GM12872 (cell line): ENCODE results near the gene KLF3.

ENCODE experiments used
- TF ChIP-seq, protein P1 (sequence below): IDR thresholded peaks from 3 replicates; pipeline ENCODE4 v1.5.1; 2011; ENCODE audit warnings: low read depth, mild to moderate bottlenecking, low read length, moderate library complexity; ENCODE audit not compliant: insufficient read depth

Gene KLF3

DNA sequence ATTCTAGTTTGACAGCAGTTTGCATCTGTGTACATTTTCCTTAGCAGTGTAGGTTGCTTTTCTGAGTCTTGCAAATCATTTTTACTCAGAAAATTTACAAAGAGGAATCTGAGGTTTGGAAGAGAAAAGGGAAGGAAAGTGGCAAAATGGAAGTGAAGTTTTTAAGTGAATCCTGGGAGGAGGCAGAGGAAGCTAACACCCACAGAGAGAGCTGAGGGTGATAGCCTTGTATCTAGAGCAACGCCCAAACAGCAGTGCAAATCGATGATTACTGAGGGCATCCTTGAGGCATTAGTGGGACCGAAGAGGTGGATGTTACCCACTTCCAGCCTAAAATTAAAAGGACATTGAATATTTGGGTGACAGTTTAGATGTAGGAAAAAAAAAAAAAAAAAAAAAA, 31.8 kb downstream of the KLF3 start:
- TF ChIP-seq, protein P1, sequence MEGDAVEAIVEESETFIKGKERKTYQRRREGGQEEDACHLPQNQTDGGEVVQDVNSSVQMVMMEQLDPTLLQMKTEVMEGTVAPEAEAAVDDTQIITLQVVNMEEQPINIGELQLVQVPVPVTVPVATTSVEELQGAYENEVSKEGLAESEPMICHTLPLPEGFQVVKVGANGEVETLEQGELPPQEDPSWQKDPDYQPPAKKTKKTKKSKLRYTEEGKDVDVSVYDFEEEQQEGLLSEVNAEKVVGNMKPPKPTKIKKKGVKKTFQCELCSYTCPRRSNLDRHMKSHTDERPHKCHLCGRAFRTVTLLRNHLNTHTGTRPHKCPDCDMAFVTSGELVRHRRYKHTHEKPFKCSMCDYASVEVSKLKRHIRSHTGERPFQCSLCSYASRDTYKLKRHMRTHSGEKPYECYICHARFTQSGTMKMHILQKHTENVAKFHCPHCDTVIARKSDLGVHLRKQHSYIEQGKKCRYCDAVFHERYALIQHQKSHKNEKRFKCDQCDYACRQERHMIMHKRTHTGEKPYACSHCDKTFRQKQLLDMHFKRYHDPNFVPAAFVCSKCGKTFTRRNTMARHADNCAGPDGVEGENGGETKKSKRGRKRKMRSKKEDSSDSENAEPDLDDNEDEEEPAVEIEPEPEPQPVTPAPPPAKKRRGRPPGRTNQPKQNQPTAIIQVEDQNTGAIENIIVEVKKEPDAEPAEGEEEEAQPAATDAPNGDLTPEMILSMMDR, result no peak

DNA sequence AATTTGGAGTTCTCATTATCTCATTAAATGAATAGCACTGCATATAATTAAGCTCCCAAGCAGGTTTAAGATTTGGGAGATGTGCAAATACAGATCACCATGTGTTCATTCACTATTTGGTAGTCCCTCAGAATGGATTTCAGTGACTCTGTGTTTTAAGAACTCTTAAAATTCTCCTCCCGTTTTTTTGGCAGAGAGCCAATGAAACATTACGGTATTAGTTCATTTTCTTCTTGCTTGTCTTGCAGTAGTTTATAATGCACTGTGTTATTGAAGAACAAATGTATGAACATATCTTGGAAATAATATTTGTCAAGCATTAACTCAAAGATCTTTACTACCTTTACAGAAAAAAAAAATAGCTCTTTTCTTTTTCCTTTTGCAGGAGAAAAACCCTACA, 32.7 kb downstream of the KLF3 start:
- TF ChIP-seq, protein P1, result no peak

DNA sequence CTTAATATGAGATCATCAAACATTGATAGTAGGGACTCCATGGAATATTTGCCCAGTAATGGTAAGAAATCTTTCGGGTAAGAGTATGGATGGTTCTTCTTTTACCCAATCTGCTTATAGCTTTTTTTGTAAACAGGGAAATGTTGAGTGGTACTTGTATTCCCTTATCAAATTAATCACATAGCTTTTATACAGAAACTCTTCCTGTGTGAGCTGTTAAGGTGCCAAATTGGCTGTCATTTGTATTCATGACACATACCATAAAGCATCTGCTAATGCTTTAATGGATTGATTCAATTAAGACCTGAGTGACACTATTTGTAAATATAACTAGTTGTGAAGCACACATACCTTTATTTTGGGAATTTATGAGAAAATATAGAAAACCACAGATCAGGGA, 34.2 kb downstream of the KLF3 start:
- TF ChIP-seq, protein P1, result no peak

DNA sequence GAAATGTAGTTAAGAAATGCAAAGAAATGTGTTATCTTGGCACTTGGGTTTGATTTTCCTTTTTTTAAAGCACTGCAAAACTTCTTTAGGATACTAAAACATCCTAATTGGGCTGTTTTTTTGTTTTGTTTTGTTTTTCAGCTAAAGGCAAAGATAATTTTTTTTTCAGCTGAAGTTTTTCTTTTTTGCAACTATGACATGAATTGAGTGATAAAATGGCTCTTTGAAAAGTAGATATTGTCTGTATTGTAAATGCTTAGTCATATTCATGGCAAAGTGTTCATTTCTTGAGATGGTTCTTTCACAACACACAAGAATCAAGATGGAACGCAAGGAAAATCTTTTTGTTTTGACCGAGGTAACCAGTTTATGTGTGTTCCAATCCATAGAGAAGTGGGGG, 35.1 kb downstream of the KLF3 start:
- TF ChIP-seq, protein P1, result no peak

DNA sequence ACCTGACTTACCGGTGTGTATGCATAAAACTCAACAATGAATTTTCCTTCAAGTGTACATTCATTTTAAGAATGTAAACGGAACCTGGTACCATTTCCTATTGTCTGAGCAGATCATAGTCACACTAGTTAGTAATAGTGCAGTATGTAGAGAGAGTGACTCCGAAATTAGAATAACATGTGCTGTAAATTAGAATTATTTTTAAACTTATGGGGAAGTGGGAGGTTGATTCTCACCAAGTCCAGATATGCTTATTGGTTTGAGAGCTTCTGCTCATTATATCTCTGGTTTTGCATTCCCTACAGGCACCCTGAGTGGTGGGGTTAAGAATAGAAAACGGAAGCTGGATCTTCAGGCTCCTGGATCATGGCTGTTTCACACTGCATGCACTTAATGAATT, 39.6 kb downstream of the KLF3 start:
- TF ChIP-seq, protein P1, result no peak

DNA sequence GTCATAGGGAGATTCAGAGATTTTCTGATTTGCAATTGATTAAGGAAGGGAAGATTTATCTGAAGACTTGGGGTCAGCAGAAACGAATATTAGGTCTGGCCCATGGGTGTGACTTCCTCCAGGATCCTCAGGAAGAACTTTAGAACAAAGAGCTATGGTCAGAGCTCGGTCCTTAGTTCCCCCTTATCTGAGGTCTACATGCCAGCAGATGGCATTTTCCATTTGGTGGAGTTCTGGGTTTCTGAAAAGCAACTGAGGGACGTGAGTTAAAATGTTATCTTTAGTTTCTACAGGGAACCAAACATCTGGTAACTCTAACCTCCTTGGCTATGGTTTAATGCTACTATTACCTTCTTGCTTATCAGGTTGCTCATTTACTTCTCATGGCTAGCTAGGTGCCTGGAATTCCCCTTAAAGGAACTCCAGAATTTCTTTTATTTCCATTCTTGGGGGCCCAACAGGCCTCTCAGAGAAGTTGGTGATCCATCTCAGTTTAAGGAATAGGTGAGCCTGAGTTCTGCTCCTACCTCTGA, 40.7 kb downstream of the KLF3 start:
- TF ChIP-seq, protein P1, result no peak

DNA sequence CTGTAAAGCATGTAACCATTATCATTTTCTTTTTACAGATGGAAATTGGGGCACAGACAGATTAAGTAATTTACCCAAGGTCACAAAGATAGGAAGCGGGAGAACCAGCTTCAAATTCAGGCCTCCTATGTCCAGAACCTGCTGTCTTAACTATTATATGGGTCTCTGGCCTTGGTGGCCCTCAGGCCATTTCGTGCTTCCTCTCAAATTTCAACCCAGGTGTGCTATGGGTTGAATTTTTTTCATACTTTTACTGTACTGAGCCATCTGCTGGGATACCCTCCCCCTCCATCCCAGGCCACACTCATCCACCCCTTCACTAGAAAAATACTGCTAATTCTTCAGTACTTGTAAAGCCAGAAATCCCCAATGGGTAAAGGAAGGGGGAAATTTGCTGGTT, 42.3 kb downstream of the KLF3 start:
- TF ChIP-seq, protein P1, result no peak
